ENCODE results near the gene LIMK2.

LIMK2 gene

DNA sequence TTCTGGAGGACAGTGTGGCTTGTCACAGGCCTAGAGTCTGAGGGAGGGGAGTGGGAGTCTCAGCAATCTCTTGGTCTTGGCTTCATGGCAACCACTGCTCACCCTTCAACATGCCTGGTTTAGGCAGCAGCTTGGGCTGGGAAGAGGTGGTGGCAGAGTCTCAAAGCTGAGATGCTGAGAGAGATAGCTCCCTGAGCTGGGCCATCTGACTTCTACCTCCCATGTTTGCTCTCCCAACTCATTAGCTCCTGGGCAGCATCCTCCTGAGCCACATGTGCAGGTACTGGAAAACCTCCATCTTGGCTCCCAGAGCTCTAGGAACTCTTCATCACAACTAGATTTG, 67.2 kb downstream of the LIMK2 start:
- no peak for TF ChIP-seq PAX5 (IDR thresholded peaks at IDR 0.05; ENCODE audit: insufficient read depth, low read length, severe bottlenecking)
- no peak for TF ChIP-seq SPI1 (IDR thresholded peaks at IDR 0.05; ENCODE audit: low read depth, low read length)
- TF ChIP-seq POLR2AphosphoS5 (IDR thresholded peaks at IDR 0.05; ENCODE audit: low read depth, low read length), result no peak
- no peak for TF ChIP-seq POLR2A (IDR thresholded peaks at IDR 0.05; ENCODE audit: low read depth, low read length)
- TF ChIP-seq POU2F2 (IDR thresholded peaks at IDR 0.05; ENCODE audit: low read depth, low read length), result no peak
- TF ChIP-seq TAF1 (IDR thresholded peaks at IDR 0.05; ENCODE audit: low read depth, low read length), result no peak
- no peak for DNase-seq (ENCODE audit: insufficient read length, low spot score)
- FAIRE-seq, result no peak

DNA sequence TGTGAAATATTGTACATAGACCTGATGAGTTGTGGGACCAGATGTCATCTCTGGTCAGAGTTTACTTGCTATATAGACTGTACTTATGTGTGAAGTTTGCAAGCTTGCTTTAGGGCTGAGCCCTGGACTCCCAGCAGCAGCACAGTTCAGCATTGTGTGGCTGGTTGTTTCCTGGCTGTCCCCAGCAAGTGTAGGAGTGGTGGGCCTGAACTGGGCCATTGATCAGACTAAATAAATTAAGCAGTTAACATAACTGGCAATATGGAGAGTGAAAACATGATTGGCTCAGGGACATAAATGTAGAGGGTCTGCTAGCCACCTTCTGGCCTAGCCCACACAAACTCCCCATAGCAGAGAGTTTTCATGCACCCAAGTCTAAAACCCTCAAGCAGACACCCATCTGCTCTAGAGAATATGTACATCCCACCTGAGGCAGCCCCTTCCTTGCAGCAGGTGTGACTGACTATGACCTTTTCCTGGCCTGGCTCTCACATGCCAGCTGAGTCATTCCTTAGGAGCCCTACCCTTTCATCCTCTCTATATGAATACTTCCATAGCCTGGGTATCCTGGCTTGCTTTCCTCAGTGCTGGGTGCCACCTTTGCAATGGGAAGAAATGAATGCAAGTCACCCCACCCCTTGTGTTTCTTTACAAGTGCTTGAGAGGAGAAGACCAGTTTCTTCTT, 67.9 kb downstream of the LIMK2 start:
- DNase-seq (ENCODE audit: insufficient read length, low spot score) (no peak), FAIRE-seq (no peak)
- TF ChIP-seq SPI1 (IDR thresholded peaks at IDR 0.05; ENCODE audit: low read depth, low read length), result no peak
- TF ChIP-seq POU2F2 (IDR thresholded peaks at IDR 0.05; ENCODE audit: low read depth, low read length), result no peak
- no peak for TF ChIP-seq PAX5 (IDR thresholded peaks at IDR 0.05; ENCODE audit: insufficient read depth, low read length, severe bottlenecking)
- no peak for TF ChIP-seq TAF1 (IDR thresholded peaks at IDR 0.05; ENCODE audit: low read depth, low read length)
- TF ChIP-seq POLR2A (IDR thresholded peaks at IDR 0.05; ENCODE audit: low read depth, low read length), result no peak
- no peak for TF ChIP-seq POLR2AphosphoS5 (IDR thresholded peaks at IDR 0.05; ENCODE audit: low read depth, low read length)

DNA sequence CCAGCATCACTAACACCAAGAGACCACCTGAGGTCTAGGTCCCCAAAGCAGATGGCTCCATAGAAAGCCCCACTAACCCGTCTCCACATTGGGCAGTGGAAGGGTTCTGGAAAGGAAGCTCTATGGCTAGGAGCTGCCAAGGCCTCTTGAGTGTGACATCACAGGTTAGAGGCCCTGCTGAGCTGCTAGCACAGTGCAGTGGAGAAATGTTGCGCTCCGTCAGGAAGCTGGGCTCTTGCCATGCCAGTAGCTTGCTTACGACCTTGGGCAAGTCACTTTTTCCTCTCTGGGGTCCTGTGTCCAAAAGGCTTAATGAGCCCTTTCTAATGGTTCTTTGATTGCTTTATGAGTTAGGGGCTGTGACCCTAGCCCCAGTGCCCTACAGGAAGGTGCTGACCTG, 69.6 kb downstream of the LIMK2 start:
- FAIRE-seq (no peak), DNase-seq (ENCODE audit: insufficient read length, low spot score) (no peak)
- TF ChIP-seq PAX5 (IDR thresholded peaks at IDR 0.05; ENCODE audit: insufficient read depth, low read length, severe bottlenecking) (no peak), POLR2A (IDR thresholded peaks at IDR 0.05; ENCODE audit: low read depth, low read length) (no peak), TAF1 (IDR thresholded peaks at IDR 0.05; ENCODE audit: low read depth, low read length) (no peak), SPI1 (IDR thresholded peaks at IDR 0.05; ENCODE audit: low read depth, low read length) (no peak), POU2F2 (IDR thresholded peaks at IDR 0.05; ENCODE audit: low read depth, low read length) (no peak), POLR2AphosphoS5 (IDR thresholded peaks at IDR 0.05; ENCODE audit: low read depth, low read length) (no peak)

DNA sequence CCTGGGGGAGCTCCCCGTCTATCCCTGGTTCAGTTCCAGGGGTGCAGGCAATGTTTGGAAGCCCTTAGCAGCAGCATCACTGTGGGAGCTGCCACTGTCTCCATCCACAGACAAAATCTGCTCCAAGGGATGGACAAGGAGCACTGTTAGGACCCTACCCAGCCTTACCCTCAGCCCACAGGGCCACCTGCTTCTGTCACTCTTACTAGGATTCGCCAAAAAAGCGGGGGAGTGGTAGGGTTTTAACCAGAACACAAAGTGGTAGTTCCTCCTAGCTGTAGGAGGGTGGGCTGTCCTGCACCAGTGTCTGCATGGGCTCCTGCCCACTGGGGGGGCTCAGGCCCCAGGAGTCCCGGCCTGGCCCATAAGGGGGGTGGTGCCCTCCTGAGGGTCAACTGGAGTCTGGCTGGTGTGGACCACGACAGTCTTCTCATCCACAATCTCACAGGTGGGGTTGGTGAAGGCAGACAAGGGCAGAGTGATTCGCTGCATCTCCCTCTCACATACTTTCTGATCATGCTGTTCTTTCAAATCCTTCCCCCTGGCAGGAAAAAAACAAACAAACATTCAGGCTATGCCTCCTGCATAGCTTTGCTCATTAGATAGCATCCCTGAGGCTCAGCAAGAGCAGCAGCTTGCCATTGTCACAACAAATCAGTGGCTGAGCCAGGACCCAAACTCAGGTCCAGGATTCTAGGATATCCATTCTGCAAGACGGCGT, 70.8 kb downstream of the LIMK2 start:
- TF ChIP-seq SPI1 (IDR thresholded peaks at IDR 0.05; ENCODE audit: low read depth, low read length) (no peak), PAX5 (IDR thresholded peaks at IDR 0.05; ENCODE audit: insufficient read depth, low read length, severe bottlenecking) (no peak), POU2F2 (IDR thresholded peaks at IDR 0.05; ENCODE audit: low read depth, low read length) (no peak), POLR2AphosphoS5 (IDR thresholded peaks at IDR 0.05; ENCODE audit: low read depth, low read length) (no peak), POLR2A (IDR thresholded peaks at IDR 0.05; ENCODE audit: low read depth, low read length) (no peak), TAF1 (IDR thresholded peaks at IDR 0.05; ENCODE audit: low read depth, low read length) (no peak)
- DNase-seq (ENCODE audit: insufficient read length, low spot score) (no peak), FAIRE-seq (no peak)

DNA sequence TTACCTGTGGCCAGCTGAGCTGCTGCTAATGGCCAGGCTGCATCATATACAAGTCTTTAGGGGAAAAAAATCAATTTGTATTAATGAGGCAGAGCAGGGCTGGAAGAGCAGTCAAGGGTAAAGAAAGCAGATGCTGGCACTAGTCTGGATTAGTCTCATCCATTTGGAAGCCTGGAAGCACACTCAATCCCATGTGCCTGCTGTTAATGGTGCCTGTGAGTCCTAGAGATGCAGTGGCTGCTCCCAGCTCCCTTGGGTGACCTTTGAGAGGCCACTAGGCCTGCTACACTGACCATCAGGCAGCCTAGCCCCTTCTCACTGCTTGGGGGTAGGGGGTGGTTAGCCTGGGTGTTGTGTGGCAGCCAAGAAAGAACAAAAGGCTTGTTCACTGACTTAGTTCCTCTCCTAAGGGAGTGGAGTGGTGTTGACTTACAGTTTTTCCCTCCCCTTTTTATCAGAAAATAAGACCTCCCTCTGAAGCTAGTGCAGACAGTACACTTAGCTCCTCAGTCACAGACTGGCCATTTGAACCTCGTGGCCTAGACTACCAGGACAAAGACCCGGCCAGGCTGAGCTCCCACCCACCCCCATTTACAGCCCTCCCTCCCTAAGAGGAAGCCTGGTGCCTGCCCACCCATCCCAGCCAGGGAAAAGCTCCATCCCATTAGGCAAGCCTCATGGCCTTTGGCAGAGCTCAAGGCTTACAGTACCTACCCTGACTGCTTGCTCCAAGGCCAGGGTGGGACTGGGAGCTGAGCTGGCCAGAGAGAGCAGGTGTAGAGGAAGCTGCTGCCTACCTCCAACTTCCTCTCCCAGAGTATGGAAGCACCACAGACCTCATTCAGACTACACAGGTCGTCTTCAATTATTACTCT, 72.4 kb downstream of the LIMK2 start:
- DNase-seq (ENCODE audit: insufficient read length, low spot score) (no peak), FAIRE-seq (no peak)
- no peak for TF ChIP-seq SPI1 (IDR thresholded peaks at IDR 0.05; ENCODE audit: low read depth, low read length)
- TF ChIP-seq POU2F2 (IDR thresholded peaks at IDR 0.05; ENCODE audit: low read depth, low read length), result no peak
- TF ChIP-seq POLR2A (IDR thresholded peaks at IDR 0.05; ENCODE audit: low read depth, low read length), result no peak
- TF ChIP-seq TAF1 (IDR thresholded peaks at IDR 0.05; ENCODE audit: low read depth, low read length), result no peak
- no peak for TF ChIP-seq PAX5 (IDR thresholded peaks at IDR 0.05; ENCODE audit: insufficient read depth, low read length, severe bottlenecking)
- TF ChIP-seq POLR2AphosphoS5 (IDR thresholded peaks at IDR 0.05; ENCODE audit: low read depth, low read length), result no peak

DNA sequence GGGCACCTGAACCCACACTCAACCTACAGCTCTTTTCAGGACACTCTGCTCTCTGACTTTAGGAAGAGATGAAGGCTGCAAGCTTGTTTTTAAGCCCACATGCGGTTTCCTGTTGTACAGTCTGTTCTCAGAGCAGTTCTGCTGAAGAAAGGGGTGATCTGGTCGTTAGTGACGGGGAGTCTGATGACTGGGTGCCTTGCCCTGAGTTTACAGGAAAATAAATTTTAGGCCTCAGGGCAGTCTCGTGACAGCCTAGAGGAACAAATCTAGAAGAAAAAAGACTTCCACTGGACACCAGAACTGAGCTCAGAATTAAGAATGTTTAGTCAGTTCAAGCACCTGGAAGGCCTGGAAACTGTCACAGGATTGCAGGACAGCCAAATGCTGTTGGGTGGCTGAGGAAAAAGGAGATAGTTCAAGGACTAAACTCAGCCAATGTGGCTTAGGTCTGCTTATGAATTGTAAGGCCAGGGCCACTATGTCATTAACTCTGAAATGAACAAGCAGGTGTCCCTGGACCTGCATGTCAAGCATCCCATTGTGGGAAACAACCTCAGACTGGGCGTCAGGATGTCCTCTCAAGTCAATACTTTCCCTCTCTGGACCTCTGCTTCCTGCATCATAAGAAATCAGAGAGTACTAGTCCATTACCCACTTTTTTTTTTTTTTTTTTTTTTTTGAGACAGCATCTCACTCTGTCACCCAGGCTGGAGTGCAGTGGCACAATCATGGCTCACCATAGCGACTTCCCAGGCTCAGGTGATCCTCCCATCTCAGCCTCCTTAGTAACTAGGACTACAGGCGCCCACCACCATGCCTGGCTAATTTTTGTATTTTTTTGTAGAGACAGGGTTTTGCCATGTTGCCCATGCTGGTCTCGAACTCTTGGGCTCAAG, 74.5 kb downstream of the LIMK2 start:
- DNase-seq (ENCODE audit: insufficient read length, low spot score), result no peak
- peak; percentile 88 for FAIRE-seq
- TF ChIP-seq PAX5 (IDR thresholded peaks at IDR 0.05; ENCODE audit: insufficient read depth, low read length, severe bottlenecking) (no peak), TAF1 (IDR thresholded peaks at IDR 0.05; ENCODE audit: low read depth, low read length) (no peak), POLR2A (IDR thresholded peaks at IDR 0.05; ENCODE audit: low read depth, low read length) (no peak), POU2F2 (IDR thresholded peaks at IDR 0.05; ENCODE audit: low read depth, low read length) (no peak), SPI1 (IDR thresholded peaks at IDR 0.05; ENCODE audit: low read depth, low read length) (no peak), POLR2AphosphoS5 (IDR thresholded peaks at IDR 0.05; ENCODE audit: low read depth, low read length) (no peak)

DNA sequence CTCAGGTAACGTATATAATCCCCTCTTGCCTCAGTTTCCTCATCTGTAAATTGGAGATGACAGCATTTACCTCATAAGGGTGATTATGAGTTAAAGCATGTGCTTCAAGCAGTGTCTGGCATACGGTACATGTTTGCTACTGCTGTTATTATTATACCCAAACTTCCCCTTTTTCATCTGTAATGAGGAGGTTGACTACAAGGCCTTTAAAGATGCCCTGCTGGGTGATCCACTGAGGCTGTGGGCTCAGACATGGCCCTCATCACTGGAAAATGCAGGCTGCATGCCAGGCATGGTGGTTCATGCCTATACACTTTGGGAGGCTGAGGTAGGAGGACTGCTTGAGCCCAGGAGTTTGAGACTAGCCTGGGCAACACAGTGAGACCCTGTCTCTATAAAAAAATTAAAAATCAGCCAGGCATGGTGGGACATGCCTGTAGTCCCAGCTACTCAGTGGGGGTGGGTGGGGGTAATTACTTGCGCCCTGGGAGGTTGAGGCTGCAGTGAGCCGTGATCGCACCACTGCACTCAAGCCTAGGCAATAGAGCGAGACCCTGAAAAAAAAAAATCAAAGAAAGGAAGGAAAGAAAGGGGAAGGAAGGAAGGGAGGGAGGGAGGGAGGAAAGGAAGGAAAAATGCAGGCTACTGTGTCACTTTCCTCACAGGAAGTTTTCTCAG, 75.9 kb downstream of the LIMK2 start:
- FAIRE-seq (peak; percentile 82), DNase-seq (ENCODE audit: insufficient read length, low spot score) (no peak)
- TF ChIP-seq POLR2AphosphoS5 (IDR thresholded peaks at IDR 0.05; ENCODE audit: low read depth, low read length), result no peak
- TF ChIP-seq SPI1 (IDR thresholded peaks at IDR 0.05; ENCODE audit: low read depth, low read length), result peak; percentile 21; the same call in 1 of the 2 replicates
